ENCODE data around the gene CLDN6. TPM values are rescaled to one million over a fixed set of nuclear protein-coding genes. Genes with fewer than 3 reads are reported as not detected.
"Not testable (repeated sequence)": the region's sequence is repeated elsewhere in the genome, so short reads cannot be mapped to it uniquely, and the experiment has no call there.

The CLDN6 gene
- total RNA-seq, 1 experiment from 2014 or later: not detected

DNA sequence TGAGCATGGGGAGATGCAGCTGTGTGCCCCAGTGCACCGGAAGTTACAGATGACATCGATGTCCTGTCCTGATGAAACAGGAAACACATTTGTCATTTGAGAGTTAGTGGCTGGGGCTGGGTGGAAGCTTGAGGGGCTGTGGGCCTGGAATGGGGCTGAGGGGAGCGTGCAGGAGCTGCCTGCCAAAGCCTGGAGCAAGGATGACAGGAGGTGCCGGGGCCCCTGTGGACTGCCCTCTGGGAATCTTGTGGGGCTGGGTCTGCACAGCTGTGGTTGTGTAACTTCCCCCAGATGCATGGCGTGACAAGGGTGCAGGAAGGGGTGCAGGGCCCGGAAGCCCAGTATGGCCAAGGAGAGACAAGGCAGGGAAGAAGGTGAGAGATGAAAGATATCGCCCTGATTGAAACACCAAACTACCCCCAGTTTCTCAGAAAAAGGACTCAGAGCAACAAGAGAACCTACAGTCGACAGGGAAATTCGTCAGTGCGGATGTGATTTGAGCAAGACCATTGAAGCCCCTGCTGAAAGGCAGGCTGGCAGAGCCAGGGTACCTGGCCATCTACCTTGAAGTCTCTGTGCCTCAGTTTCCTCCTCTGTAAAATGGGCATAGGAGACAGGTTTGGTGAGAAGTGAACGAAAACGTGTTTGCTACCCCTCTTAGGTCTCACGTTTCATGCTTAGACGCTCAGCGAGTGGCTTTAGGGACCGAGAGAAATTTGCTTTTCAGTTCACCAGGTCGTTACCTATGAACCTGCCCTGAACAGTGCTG is 37.2 kb upstream of the CLDN6 start:
- Histone ChIP-seq H3K27ac (ENCODE audit: low read length) (no peak overlapping the region), H3K79me2 (ENCODE audit: low read length) (no peaks in the 10 kb centered on the region), H3K27me3 (ENCODE audit: low read length) (no peaks in the 10 kb centered on the region), H3K4me1 (ENCODE audit: low read length) (peaks cover 27% of the 10 kb centered on the region), H3K4me3 (ENCODE audit: low read length) (no peak overlapping the region), H4K20me1 (ENCODE audit: insufficient read depth, low read depth, low read length) (0 out of 2 replicates have a peak, but pooled peaks cover 11% of the 10 kb centered on the region), H3K9me3 (ENCODE audit: low read length) (no peaks in the 10 kb centered on the region), H3K36me3 (ENCODE audit: insufficient read depth, low read length) (no peaks in the 10 kb centered on the region), H2AFZ (ENCODE audit: low read length) (no peak overlapping the region), H3K9me2 (replicated peaks; ENCODE audit: insufficient read depth, low read length) (no peaks in the 10 kb centered on the region), H3K9ac (ENCODE audit: low read length) (no peak overlapping the region; the same call in 1 of the 2 replicates), H3K4me2 (ENCODE audit: low read depth, low read length, poor library complexity, severe bottlenecking) (no peak overlapping the region)
- no peak for DNase-seq

- H3K9ac ChIP-seq (ENCODE audit: low read length); H3K4me2 ChIP-seq (ENCODE audit: low read depth, low read length, poor library complexity, severe bottlenecking); H3K9me3 ChIP-seq (ENCODE audit: low read length); H3K27me3 ChIP-seq (ENCODE audit: low read length); DNase-seq; H4K20me1 ChIP-seq (ENCODE audit: insufficient read depth, low read depth, low read length); H3K27ac ChIP-seq (ENCODE audit: low read length); H3K79me2 ChIP-seq (ENCODE audit: low read length); H2AFZ ChIP-seq (ENCODE audit: low read length); H3K36me3 ChIP-seq (ENCODE audit: insufficient read depth, low read length); H3K4me3 ChIP-seq (ENCODE audit: low read length); H3K9me2 ChIP-seq (replicated peaks; ENCODE audit: insufficient read depth, low read length): not testable (repeated sequence)
- peaks cover 19% of the 10 kb centered on the region for H3K4me1 ChIP-seq (ENCODE audit: low read length)
These were observed 35.3 kb upstream of the CLDN6 start for GRCh38 chr16:3053330-3053710.

DNA sequence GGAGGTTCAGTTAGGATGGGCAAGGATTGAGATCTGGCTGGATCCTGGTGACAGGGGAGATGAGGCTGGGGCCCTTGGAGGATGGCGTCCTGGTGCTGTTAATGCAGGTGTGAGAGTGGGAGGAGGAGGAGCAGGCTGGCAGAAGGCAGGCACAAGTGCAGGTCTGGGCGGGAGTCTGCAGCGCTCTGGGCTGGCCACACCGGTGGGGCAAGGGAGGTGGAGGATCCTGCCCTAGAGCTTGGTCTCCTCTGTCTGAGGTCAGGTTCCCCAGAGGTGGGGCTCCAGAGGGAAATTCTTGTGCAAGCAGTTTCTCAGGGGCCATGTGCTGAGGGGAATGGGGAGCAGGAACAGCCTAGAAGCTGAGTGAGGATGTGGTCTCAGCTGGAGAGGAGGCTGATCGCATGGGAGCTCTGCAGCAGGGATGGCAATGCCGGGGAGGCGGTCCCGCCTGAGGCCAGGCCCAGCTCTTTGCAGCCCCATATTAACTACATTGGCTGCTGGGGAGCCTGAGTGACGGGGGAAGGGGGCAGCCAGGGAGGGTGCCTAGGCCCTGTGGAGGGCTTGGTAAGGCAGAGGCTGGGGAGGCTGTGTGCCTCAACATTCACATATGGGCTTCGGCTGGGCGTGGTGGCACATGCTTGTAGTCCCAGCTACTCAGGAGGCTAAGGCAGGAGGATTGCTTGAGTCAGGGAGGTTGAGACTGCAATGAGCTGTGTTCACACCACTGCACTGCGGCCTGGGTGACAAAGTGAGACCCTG is 34.8 kb upstream of the CLDN6 start:
- H2AFZ ChIP-seq (ENCODE audit: low read length); H4K20me1 ChIP-seq (ENCODE audit: insufficient read depth, low read depth, low read length); H3K9ac ChIP-seq (ENCODE audit: low read length); H3K27ac ChIP-seq (ENCODE audit: low read length); H3K36me3 ChIP-seq (ENCODE audit: insufficient read depth, low read length); H3K27me3 ChIP-seq (ENCODE audit: low read length); H3K4me3 ChIP-seq (ENCODE audit: low read length); H3K9me3 ChIP-seq (ENCODE audit: low read length); DNase-seq; H3K4me2 ChIP-seq (ENCODE audit: low read depth, low read length, poor library complexity, severe bottlenecking); H3K9me2 ChIP-seq (replicated peaks; ENCODE audit: insufficient read depth, low read length); H3K79me2 ChIP-seq (ENCODE audit: low read length): not testable (repeated sequence)
- peaks cover 16% of the 10 kb centered on the region for H3K4me1 ChIP-seq (ENCODE audit: low read length)

- no peaks in the 10 kb centered on the region for H3K27me3 ChIP-seq (ENCODE audit: low read length)
- H3K36me3 ChIP-seq (ENCODE audit: insufficient read depth, low read length): no peaks in the 10 kb centered on the region
- no peaks in the 10 kb centered on the region for H4K20me1 ChIP-seq (ENCODE audit: insufficient read depth, low read depth, low read length)
- no peak for DNase-seq
- H3K79me2 ChIP-seq (ENCODE audit: low read length): no peaks in the 10 kb centered on the region
- no peak overlapping the region for H3K9ac ChIP-seq (ENCODE audit: low read length)
- H3K4me1 ChIP-seq (ENCODE audit: low read length): peaks cover 16% of the 10 kb centered on the region
- no peak overlapping the region for H3K4me3 ChIP-seq (ENCODE audit: low read length)
- no peak overlapping the region for H2AFZ ChIP-seq (ENCODE audit: low read length)
- no peak overlapping the region for H3K27ac ChIP-seq (ENCODE audit: low read length)
- H3K4me2 ChIP-seq (ENCODE audit: low read depth, low read length, poor library complexity, severe bottlenecking): no peak overlapping the region
- no peaks in the 10 kb centered on the region for H3K9me3 ChIP-seq (ENCODE audit: low read length)
- H3K9me2 ChIP-seq (replicated peaks; ENCODE audit: insufficient read depth, low read length): no peaks in the 10 kb centered on the region
These were observed 33.5 kb upstream of the CLDN6 start for GRCh38 chr16:3051494-3051893.

DNA sequence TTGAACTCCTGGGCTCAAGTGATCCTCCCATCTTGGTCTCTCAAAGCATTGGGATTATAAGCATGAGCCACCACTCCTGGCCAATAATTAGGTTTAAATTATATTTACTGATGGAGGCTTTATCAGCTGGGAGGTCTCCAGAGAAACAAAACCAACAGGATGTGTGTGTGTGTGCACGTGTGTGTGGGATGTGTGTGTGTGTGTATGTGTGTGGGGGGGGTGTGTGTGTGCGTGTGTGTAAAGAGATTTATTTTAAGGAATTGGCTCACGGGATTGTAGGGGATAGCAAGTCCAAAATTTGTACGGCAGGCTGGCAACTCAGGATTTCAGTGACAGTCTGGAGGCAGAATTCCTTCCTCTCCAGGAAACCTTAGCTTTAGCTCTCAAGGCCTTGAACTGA is 33.0 kb upstream of the CLDN6 start:
- Histone ChIP-seq H3K9me3 (ENCODE audit: low read length) (no peaks in the 10 kb centered on the region), H3K4me2 (ENCODE audit: low read depth, low read length, poor library complexity, severe bottlenecking) (no peak overlapping the region), H3K79me2 (ENCODE audit: low read length) (no peaks in the 10 kb centered on the region), H3K9me2 (replicated peaks; ENCODE audit: insufficient read depth, low read length) (no peaks in the 10 kb centered on the region), H3K4me3 (ENCODE audit: low read length) (no peak overlapping the region), H3K36me3 (ENCODE audit: insufficient read depth, low read length) (no peaks in the 10 kb centered on the region), H2AFZ (ENCODE audit: low read length) (no peak overlapping the region), H3K9ac (ENCODE audit: low read length) (no peak overlapping the region), H3K4me1 (ENCODE audit: low read length) (peaks cover 19% of the 10 kb centered on the region), H3K27me3 (ENCODE audit: low read length) (no peaks in the 10 kb centered on the region), H3K27ac (ENCODE audit: low read length) (no peak overlapping the region), H4K20me1 (ENCODE audit: insufficient read depth, low read depth, low read length) (no peaks in the 10 kb centered on the region)
- DNase-seq: no peak

DNA sequence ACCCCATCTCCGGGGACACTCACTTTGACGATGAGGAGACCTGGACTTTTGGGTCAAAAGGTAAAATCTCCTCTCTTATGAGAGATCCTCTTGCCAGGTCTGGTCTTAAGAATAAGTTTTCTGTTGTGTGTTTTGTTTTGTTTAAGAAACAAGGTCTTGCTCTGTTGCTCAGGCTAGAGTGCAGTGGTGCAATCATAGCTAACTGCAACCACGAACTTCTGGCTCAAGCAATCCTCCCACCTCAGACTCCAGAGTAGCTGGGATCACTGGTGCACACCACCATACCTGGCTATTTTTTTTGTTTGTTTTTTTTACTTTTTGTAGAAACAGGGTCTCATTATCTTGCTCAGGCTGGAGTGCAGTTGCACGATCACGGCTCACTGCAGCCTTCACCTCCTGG is 32.5 kb upstream of the CLDN6 start:
- H3K9me3 ChIP-seq (ENCODE audit: low read length): no peaks in the 10 kb centered on the region
- H3K27me3 ChIP-seq (ENCODE audit: low read length): no peaks in the 10 kb centered on the region
- H3K4me1 ChIP-seq (ENCODE audit: low read length): peaks cover 23% of the 10 kb centered on the region
- H3K27ac ChIP-seq (ENCODE audit: low read length): no peak overlapping the region
- no peak for DNase-seq
- no peaks in the 10 kb centered on the region for H3K36me3 ChIP-seq (ENCODE audit: insufficient read depth, low read length)
- H4K20me1 ChIP-seq (ENCODE audit: insufficient read depth, low read depth, low read length): no peaks in the 10 kb centered on the region
- H3K4me3 ChIP-seq (ENCODE audit: low read length): no peak overlapping the region
- no peaks in the 10 kb centered on the region for H3K9me2 ChIP-seq (replicated peaks; ENCODE audit: insufficient read depth, low read length)
- no peak overlapping the region for H3K4me2 ChIP-seq (ENCODE audit: low read depth, low read length, poor library complexity, severe bottlenecking)
- no peak overlapping the region for H2AFZ ChIP-seq (ENCODE audit: low read length)
- H3K9ac ChIP-seq (ENCODE audit: low read length): no peak overlapping the region
- H3K79me2 ChIP-seq (ENCODE audit: low read length): no peaks in the 10 kb centered on the region

- Histone ChIP-seq H3K9me3 (ENCODE audit: low read length) (no peaks in the 10 kb centered on the region), H3K4me2 (ENCODE audit: low read depth, low read length, poor library complexity, severe bottlenecking) (no peak overlapping the region), H3K4me3 (ENCODE audit: low read length) (no peak overlapping the region), H3K27ac (ENCODE audit: low read length) (no peak overlapping the region), H4K20me1 (ENCODE audit: insufficient read depth, low read depth, low read length) (no peaks in the 10 kb centered on the region), H3K36me3 (ENCODE audit: insufficient read depth, low read length) (no peaks in the 10 kb centered on the region), H3K9ac (ENCODE audit: low read length) (no peak overlapping the region), H3K4me1 (ENCODE audit: low read length) (peaks cover 19% of the 10 kb centered on the region), H3K9me2 (replicated peaks; ENCODE audit: insufficient read depth, low read length) (no peaks in the 10 kb centered on the region), H2AFZ (ENCODE audit: low read length) (no peak overlapping the region), H3K79me2 (ENCODE audit: low read length) (no peaks in the 10 kb centered on the region), H3K27me3 (ENCODE audit: low read length) (no peaks in the 10 kb centered on the region)
- no peak for DNase-seq
These were observed 32.0 kb upstream of the CLDN6 start for GRCh38 chr16:3049921-3050481.

- Histone ChIP-seq H3K9me3 (ENCODE audit: low read length) (no peaks in the 10 kb centered on the region), H3K27ac (ENCODE audit: low read length) (no peak overlapping the region), H3K36me3 (ENCODE audit: insufficient read depth, low read length) (no peaks in the 10 kb centered on the region), H3K4me2 (ENCODE audit: low read depth, low read length, poor library complexity, severe bottlenecking) (no peak overlapping the region), H2AFZ (ENCODE audit: low read length) (no peak overlapping the region), H3K79me2 (ENCODE audit: low read length) (no peaks in the 10 kb centered on the region), H3K4me3 (ENCODE audit: low read length) (no peak overlapping the region), H4K20me1 (ENCODE audit: insufficient read depth, low read depth, low read length) (no peaks in the 10 kb centered on the region), H3K27me3 (ENCODE audit: low read length) (no peaks in the 10 kb centered on the region), H3K9ac (ENCODE audit: low read length) (no peak overlapping the region), H3K9me2 (replicated peaks; ENCODE audit: insufficient read depth, low read length) (no peaks in the 10 kb centered on the region), H3K4me1 (ENCODE audit: low read length) (peaks cover 17% of the 10 kb centered on the region)
- no peak for DNase-seq
These were observed 29.4 kb upstream of the CLDN6 start for GRCh38 chr16:3047387-3047720.

Measured in Karpas-422 (cell line).